T-helper 2 cell (primary cell): Measurements from ENCODE around the gene CNIH1.
"Not testable (repeated sequence)": the region's sequence is repeated elsewhere in the genome, so short reads cannot be mapped to it uniquely, and the experiment has no call there.

Source experiments
- DNase-seq, 5 experiments: peaks; one replicate each; pipeline versions ENCODE4 v3.0.0 to v3.0.0-alpha.2; 2012 to 2022

The CNIH1 gene

GRCh38 chr14:54378893-54379292, 62.3 kb downstream of the CNIH1 start:
- DNase-seq = not testable (repeated sequence)

- no peak for DNase-seq
Observed at GRCh38 chr14:54377501-54377900, 63.7 kb downstream of the CNIH1 start.

- no peak for DNase-seq
Observed at GRCh38 chr14:54374117-54374884, 66.9 kb downstream of the CNIH1 start.
